Stimulated activated CD4-positive, alpha-beta T cell treated with anti-CD3 and anti-CD28 coated beads, Interleukin-12 subunit alpha, Interleukin-12 subunit beta, amount 100 ng/mL, for 48 hours (primary cell): ENCODE results near the gene SLC17A5.
A peak's percentile ranks its signal among the peaks of the same experiment; 100 is the strongest.

ENCODE experiments used
- DNase-seq, 3 donors: peaks; one replicate each; pipeline ENCODE4 v3.0.0-alpha.2; 2020; ENCODE audit warnings: low read depth in 2 of 3, low spot score in 1 of 3

Gene SLC17A5

GRCh38 chr6:73667798-73668197, 14.0 kb upstream of the SLC17A5 start:
- no peak for DNase-seq

- no peak for DNase-seq
Observed at GRCh38 chr6:73666393-73666792, 12.6 kb upstream of the SLC17A5 start.

- no peak for DNase-seq
Observed at GRCh38 chr6:73665686-73666319, 12.0 kb upstream of the SLC17A5 start.

DNA sequence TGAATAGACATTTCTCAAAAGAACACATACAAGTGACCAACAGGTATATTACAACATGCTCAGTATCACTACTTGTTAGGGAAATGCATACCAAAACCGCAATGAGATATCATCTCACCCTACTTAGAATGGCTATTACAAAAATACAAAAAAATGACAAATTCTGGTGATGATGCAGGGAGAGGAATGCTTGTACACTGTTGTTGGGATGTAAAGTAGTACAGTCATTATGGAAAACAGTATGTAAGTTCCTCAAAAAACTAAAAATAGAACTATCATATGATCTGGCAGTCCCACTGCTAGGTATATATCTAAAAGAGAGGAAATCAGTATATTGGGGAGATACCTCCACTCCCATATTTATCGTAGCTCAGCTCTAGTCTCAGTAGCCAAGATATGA, 10.9 kb upstream of the SLC17A5 start:
- no peak for DNase-seq

DNA sequence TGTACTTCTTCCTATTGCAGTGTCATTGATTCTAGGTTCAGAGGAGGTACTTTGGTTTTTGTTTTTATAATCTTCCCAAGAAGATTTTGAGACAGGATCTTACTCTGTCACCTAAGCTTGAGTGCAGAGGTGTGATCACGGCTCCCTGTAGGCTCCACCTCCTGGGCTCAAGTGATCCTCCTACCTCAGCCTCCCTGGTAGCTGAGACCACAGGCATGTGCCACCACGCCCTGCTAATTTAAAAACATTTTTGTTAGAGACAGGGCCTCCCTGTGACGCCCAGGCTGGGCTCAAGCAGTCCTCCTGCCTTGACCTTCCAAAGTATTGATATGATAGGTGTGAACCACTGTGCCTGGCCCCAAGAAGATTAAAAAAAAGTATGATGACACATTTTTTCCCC, 3.4 kb upstream of the SLC17A5 start:
- no peak for DNase-seq

DNA sequence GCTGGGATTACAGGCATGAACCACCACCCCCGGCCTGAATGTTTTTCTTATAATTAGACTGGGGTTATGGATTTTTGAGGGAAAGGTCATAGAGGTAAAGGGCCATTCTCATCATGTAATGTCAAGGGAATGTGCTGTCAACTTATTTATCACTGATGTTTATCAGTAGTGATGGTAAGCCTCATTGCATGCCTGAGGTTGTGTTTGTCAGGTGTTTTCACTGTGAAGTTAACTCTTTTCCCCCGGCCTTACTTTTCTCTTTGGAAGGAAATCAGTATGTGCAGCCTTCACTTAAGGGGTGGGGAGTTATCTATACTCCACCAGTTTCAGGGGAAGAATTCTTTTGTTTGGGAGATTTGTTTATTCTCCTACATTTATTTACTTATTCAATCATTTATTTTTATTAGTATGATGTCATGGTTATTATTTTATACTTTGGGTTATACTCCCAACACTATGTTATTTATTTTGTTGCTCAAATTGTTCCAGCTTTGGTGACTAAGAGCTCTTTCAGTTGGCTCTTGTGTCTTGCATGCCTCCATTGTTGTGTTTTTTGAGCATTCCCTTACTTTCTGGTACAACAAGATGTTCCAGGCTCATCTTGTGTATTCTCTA, 2.8 kb upstream of the SLC17A5 start:
- no peak for DNase-seq

GRCh38 chr6:73655341-73655917, 1.6 kb upstream of the SLC17A5 start:
- no peak for DNase-seq

- DNase-seq, result peak; percentile 41 to 58 (median 48)
Observed at GRCh38 chr6:73652637-73653570, 888 bp downstream of the SLC17A5 start.

- no peak for DNase-seq
Observed at GRCh38 chr6:73649783-73650182, 4.0 kb downstream of the SLC17A5 start.

DNA sequence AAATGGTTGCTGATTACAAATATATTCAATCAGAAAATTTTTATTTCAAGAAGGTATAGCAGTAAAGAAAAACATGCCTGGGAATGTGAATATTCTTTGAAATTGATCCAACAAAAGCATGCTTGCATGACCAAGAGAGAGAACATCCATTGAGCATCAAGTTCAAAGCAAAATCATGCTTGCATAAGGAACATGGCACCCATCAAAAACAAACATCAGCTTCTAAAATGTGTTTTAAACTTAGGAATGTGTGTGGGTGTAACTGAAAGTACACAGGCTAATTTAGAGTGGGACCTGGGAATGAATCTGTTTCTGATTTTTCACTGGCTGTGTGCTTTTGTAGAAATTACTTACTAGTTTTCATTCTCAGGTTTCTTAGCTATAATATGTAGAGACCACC, 5.6 kb downstream of the SLC17A5 start:
- no peak for DNase-seq

DNA sequence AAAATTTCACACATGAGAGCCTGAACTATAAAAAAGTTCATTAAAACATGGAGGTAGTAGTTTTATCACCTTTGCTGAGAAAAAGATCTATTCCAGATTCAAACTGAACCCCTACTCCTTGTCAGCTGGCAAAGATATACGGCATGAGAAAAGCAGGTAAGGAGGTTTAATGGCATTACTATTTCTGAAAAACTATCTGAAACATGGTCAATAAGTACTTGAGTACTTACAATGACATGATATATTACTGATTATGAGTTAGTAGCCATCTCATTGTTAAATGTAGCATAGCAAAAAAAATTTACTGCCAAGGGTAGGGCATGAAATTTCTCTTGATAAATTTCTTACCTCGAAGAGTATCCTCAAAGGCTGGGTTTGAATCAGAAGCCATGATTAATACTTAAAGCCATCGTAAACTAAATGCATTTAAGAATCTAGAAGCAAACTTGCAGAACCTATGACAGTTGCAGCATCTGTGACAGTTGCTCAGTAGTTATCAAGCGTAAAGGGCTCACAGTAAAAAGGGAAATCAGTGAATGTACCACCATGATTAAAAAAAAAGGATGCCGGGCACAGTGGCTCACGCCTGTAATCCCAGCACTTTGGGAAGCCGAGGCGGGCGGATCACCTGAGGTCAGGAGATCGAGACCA, 8.7 kb downstream of the SLC17A5 start:
- DNase-seq, result no peak

- DNase-seq, result no peak
Observed at GRCh38 chr6:73644030-73644429, 9.8 kb downstream of the SLC17A5 start.

DNA sequence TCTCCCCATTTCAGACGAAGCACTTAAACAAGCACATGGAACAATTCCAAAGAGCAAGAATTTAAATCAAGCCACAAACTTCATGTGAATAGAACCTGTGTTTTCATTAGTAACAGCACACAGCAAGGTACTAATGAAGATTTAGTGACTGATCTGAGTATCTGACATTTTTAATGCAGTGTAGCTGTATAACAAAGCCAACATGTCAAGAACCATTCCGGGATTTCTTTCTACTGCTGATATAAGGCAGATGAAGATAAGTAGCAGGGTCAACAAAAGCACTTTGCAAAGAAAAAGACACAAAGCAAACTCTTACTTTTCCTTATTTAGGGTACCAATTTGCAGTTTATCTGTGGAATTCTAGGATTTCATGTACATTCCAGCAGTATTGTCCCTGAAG, 11.3 kb downstream of the SLC17A5 start:
- no peak for DNase-seq

- no peak for DNase-seq
Observed at GRCh38 chr6:73640179-73640750, 13.5 kb downstream of the SLC17A5 start.

- no peak for DNase-seq
Observed at GRCh38 chr6:73639040-73639439, 14.8 kb downstream of the SLC17A5 start.

GRCh38 chr6:73637404-73637803, 16.4 kb downstream of the SLC17A5 start:
- no peak for DNase-seq

DNA sequence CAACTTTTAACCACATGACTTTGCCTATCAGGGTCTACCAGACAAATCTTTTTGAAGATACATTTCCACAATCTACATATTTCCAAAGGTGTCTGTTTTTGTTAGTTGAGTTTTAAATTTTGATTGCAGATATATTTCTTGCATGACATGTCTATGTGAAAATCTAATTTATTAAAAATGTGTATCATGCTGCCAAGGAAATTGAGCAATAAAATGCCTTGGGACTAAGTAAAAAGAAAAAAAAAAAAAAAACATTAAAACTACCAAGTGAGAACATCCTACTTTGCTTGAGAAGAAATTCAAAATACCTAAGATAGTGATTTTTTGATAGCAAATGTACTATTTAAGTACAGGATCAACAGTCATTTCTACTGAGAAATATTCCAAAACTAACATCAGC, 17.7 kb downstream of the SLC17A5 start:
- no peak for DNase-seq

DNA sequence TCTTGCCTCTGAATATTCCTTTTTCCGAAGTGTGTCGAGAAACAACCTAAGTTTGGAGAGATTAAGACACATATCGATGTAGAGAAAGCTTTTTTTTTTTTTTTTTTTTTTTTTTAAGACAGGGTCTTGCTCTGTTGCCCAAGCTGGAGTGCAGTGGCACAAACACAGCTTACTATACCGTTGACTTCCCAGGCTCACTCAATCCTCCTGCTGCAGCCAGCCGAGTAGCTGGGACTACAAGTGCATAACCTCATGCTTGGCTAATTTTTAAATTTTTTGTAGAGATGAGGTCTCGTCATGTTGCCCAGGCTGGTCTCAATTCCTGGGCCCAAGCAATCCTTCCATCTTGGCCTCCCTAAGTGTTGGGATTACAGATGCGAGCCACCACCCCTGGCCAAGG, 21.4 kb downstream of the SLC17A5 start:
- no peak for DNase-seq

- no peak for DNase-seq
Observed at GRCh38 chr6:73631849-73632248, 21.9 kb downstream of the SLC17A5 start.

DNA sequence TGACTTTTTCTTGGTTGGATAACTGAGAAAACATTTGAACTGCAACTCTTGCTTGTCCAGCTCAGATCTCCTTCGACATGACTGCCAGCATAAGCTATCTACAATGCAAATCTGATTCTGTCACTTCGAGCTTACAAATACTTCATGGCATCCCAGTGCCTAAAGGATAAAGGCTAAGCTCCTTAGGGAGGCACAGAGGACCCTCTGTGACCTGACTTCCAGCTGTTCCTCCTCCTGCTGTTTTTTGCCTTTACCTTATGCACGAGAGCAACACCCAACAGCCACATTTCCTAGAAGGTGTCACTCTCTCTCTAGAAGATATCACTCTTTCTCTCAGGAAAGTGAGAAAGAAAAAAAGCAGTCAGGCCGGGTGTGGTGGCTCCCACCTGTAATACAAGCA, 23.4 kb downstream of the SLC17A5 start:
- no peak for DNase-seq

DNA sequence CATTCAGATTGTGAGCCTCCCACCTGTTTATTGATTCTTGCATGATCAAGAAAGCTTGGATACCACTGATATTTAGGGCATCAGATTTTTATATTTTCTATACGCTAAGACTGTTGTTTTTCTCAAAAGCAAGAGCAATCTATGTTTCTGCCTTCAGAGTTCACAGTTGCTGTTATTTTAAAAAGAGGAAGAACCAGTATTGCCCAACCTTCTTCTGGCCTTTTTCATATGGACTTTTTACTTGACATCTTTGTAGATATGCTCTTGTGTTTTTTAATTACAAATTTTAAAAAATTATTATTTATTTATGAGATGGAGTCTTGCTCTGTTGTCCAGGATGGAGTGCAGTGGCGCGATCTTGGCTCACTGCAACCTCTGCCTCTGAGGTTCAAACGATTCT, 28.9 kb downstream of the SLC17A5 start:
- no peak for DNase-seq
